ENCODE results near the gene ZFP57. TPM values are rescaled to one million over a fixed set of nuclear protein-coding genes. Genes with fewer than 3 reads are reported as not detected.

The ZFP57 gene
- total and polyA plus RNA-seq, 10 of the 15 experiments (the other 5 are each of a cell fraction or from before 2014, with no cell fraction given), result not detected

- H3K79me2 ChIP-seq (ENCODE audit: control insufficient read depth, insufficient read depth, low read length), result no peaks in the 10 kb centered on the region
- ATAC-seq, result no peak
- no TSS peak for BruUV-seq (replicated peaks)
- intact Hi-C loops (cut with micrococcal nuclease; ENCODE audit: unreplicated experiment), result no loop called here
- no peaks in the 10 kb centered on the region for H3K9me3 ChIP-seq (replicated peaks; ENCODE audit: control insufficient read depth, insufficient read depth, low read length)
- no peak overlapping the region for H3K9ac ChIP-seq (ENCODE audit: control insufficient read depth, insufficient read depth, low read length)
- no peak overlapping the region for H3K27ac ChIP-seq (ENCODE audit: control insufficient read depth, insufficient read depth)
- POLR2A ChIA-PET, result no interaction called here
- TF ChIP-seq, protein P1, sequence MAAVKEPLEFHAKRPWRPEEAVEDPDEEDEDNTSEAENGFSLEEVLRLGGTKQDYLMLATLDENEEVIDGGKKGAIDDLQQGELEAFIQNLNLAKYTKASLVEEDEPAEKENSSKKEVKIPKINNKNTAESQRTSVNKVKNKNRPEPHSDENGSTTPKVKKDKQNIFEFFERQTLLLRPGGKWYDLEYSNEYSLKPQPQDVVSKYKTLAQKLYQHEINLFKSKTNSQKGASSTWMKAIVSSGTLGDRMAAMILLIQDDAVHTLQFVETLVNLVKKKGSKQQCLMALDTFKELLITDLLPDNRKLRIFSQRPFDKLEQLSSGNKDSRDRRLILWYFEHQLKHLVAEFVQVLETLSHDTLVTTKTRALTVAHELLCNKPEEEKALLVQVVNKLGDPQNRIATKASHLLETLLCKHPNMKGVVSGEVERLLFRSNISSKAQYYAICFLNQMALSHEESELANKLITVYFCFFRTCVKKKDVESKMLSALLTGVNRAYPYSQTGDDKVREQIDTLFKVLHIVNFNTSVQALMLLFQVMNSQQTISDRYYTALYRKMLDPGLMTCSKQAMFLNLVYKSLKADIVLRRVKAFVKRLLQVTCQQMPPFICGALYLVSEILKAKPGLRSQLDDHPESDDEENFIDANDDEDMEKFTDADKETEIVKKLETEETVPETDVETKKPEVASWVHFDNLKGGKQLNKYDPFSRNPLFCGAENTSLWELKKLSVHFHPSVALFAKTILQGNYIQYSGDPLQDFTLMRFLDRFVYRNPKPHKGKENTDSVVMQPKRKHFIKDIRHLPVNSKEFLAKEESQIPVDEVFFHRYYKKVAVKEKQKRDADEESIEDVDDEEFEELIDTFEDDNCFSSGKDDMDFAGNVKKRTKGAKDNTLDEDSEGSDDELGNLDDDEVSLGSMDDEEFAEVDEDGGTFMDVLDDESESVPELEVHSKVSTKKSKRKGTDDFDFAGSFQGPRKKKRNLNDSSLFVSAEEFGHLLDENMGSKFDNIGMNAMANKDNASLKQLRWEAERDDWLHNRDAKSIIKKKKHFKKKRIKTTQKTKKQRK (IDR thresholded peaks at IDR 0.05; ENCODE audit: low read depth, low read length), result no peak
- no peak for TF ChIP-seq CREM (IDR thresholded peaks at IDR 0.05; ENCODE audit: low read depth)
- TF ChIP-seq HDAC6 (IDR thresholded peaks at IDR 0.05; ENCODE audit: unreplicated experiment), result no peak
- TF ChIP-seq, protein P2, sequence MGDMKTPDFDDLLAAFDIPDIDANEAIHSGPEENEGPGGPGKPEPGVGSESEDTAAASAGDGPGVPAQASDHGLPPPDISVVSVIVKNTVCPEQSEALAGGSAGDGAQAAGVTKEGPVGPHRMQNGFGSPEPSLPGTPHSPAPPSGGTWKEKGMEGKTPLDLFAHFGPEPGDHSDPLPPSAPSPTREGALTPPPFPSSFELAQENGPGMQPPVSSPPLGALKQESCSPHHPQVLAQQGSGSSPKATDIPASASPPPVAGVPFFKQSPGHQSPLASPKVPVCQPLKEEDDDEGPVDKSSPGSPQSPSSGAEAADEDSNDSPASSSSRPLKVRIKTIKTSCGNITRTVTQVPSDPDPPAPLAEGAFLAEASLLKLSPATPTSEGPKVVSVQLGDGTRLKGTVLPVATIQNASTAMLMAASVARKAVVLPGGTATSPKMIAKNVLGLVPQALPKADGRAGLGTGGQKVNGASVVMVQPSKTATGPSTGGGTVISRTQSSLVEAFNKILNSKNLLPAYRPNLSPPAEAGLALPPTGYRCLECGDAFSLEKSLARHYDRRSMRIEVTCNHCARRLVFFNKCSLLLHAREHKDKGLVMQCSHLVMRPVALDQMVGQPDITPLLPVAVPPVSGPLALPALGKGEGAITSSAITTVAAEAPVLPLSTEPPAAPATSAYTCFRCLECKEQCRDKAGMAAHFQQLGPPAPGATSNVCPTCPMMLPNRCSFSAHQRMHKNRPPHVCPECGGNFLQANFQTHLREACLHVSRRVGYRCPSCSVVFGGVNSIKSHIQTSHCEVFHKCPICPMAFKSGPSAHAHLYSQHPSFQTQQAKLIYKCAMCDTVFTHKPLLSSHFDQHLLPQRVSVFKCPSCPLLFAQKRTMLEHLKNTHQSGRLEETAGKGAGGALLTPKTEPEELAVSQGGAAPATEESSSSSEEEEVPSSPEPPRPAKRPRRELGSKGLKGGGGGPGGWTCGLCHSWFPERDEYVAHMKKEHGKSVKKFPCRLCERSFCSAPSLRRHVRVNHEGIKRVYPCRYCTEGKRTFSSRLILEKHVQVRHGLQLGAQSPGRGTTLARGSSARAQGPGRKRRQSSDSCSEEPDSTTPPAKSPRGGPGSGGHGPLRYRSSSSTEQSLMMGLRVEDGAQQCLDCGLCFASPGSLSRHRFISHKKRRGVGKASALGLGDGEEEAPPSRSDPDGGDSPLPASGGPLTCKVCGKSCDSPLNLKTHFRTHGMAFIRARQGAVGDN (IDR thresholded peaks at IDR 0.05), result no peak
- no peak for TF ChIP-seq RELB (IDR thresholded peaks at IDR 0.05; ENCODE audit: low read depth)
- TF ChIP-seq, protein P3, sequence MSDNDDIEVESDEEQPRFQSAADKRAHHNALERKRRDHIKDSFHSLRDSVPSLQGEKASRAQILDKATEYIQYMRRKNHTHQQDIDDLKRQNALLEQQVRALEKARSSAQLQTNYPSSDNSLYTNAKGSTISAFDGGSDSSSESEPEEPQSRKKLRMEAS (IDR thresholded peaks at IDR 0.05; ENCODE audit: low read depth, low read length), result no peak
- TF ChIP-seq SRF (IDR thresholded peaks at IDR 0.05; ENCODE audit: low read depth in 2 of 2, low read length in 2 of 2), result no peak
- in situ Hi-C loops (cut with MboI), result no loop called here
- CTCF ChIA-PET, result interaction anchor here (1.3 to 4.6 kb wide), 2 partner anchors 17 to 29 kb away, joined by 8 to 113 read pairs; no protein-coding TSS in a partner anchor
- peaks cover 0 to 1% of the 10 kb centered on the region in 2 experiments; a peak in 1 of 4 replicates for H3K27me3 ChIP-seq (replicated peaks in 1 of 2; ENCODE audit: control insufficient read depth in 2 of 2, insufficient read depth in 2 of 2, low read length in 1 of 2)
- WGBS (ENCODE audit: insufficient coverage, insufficient replicate concordance, low lambda C conversion rate, missing lambda C conversion rate), result 82% methylated on average over 5 of the region's 5 CpGs
- no peak overlapping the region for H2AFZ ChIP-seq (ENCODE audit: control insufficient read depth, low read depth, low read length)
- no peaks in the 10 kb centered on the region for H4K20me1 ChIP-seq (ENCODE audit: control insufficient read depth, insufficient read depth)
- 0 out of 2 replicates have a peak, but pooled peaks cover 2% of the 10 kb centered on the region for H3K4me1 ChIP-seq (ENCODE audit: control insufficient read depth, insufficient read depth, low read length)
- no peak for FAIRE-seq
- H3K4me3 ChIP-seq, result no peak overlapping the region
- RAD21 ChIA-PET (ENCODE audit: unreplicated experiment), result interaction anchor here (1.9 kb wide), 1 partner anchor 13 kb away, joined by 7 read pairs; no protein-coding TSS in a partner anchor
- SMC1A ChIA-PET (ENCODE audit: uncharacterized antibody, unreplicated experiment), result interaction anchor here (1.3 kb wide), 2 partner anchors 11 to 13 kb away, joined by 3 to 6 read pairs; no protein-coding TSS in a partner anchor
- H3K36me3 ChIP-seq (ENCODE audit: control insufficient read depth in 2 of 2, insufficient read depth in 2 of 2, low read length in 1 of 2), result no peaks in the 10 kb centered on the region
- H3K4me2 ChIP-seq (ENCODE audit: control insufficient read depth, insufficient read depth), result no peak overlapping the region
- no peak for DNase-seq (ENCODE audit: low read depth, low spot score)
Measured at GRCh38 chr6:29667158-29667557, 13.8 kb downstream of the ZFP57 start.
